ENCODE data around the gene CAMTA1. TPM values are rescaled to one million over a fixed set of nuclear protein-coding genes. Genes with fewer than 3 reads are reported as not detected.

The CAMTA1 gene
- total RNA-seq, 2 experiments from 2014 or later = 43.9 to 73.3 TPM

- H3K36me3 ChIP-seq (ENCODE audit: insufficient read depth, low read length) = no peaks in the 10 kb centered on the region
- H3K4me3 ChIP-seq (ENCODE audit: low read depth, low read length, poor library complexity, severe bottlenecking) = no peak overlapping the region
- peaks cover 6% of the 10 kb centered on the region; the same call in 1 of the 2 replicates for H3K9me3 ChIP-seq (ENCODE audit: low read length)
- intact Hi-C loops (cut with micrococcal nuclease; ENCODE audit: unreplicated experiment) = no loop called here
- TF ChIP-seq, protein P1, sequence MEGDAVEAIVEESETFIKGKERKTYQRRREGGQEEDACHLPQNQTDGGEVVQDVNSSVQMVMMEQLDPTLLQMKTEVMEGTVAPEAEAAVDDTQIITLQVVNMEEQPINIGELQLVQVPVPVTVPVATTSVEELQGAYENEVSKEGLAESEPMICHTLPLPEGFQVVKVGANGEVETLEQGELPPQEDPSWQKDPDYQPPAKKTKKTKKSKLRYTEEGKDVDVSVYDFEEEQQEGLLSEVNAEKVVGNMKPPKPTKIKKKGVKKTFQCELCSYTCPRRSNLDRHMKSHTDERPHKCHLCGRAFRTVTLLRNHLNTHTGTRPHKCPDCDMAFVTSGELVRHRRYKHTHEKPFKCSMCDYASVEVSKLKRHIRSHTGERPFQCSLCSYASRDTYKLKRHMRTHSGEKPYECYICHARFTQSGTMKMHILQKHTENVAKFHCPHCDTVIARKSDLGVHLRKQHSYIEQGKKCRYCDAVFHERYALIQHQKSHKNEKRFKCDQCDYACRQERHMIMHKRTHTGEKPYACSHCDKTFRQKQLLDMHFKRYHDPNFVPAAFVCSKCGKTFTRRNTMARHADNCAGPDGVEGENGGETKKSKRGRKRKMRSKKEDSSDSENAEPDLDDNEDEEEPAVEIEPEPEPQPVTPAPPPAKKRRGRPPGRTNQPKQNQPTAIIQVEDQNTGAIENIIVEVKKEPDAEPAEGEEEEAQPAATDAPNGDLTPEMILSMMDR (conservative IDR thresholded peaks at IDR 0.05; ENCODE audit: low read length) = no peak
- TF ChIP-seq EZH2phosphoT487 (IDR thresholded peaks at IDR 0.05; ENCODE audit: borderline replicate concordance, low read depth, low read length) = no peak
- H4K20me1 ChIP-seq (ENCODE audit: insufficient read depth, low read length) = no peaks in the 10 kb centered on the region
- H3K9me2 ChIP-seq (ENCODE audit: insufficient read depth, low read length) = no peaks in the 10 kb centered on the region
- H3K79me2 ChIP-seq (ENCODE audit: insufficient read depth, low read depth, low read length) = no peaks in the 10 kb centered on the region
- no TSS peak for BruUV-seq (replicated peaks)
- ChIA-PET CTCF (ENCODE audit: unreplicated experiment) (no interaction called here), POLR2A (no interaction called here)
- H3K27ac ChIP-seq (ENCODE audit: low read depth, low read length, poor library complexity, severe bottlenecking) = no peak overlapping the region
- no peak overlapping the region for H3K4me2 ChIP-seq (ENCODE audit: low read length)
- no peak overlapping the region for H2AFZ ChIP-seq (ENCODE audit: low read length)
- DNase-seq (ENCODE audit: low spot score) = no peak
- H3K4me1 ChIP-seq (ENCODE audit: insufficient read depth, low read length, poor library complexity, severe bottlenecking) = no peaks in the 10 kb centered on the region
Measured at GRCh38 chr1:7652061-7652460, 866.8 kb downstream of the CAMTA1 start.

DNA sequence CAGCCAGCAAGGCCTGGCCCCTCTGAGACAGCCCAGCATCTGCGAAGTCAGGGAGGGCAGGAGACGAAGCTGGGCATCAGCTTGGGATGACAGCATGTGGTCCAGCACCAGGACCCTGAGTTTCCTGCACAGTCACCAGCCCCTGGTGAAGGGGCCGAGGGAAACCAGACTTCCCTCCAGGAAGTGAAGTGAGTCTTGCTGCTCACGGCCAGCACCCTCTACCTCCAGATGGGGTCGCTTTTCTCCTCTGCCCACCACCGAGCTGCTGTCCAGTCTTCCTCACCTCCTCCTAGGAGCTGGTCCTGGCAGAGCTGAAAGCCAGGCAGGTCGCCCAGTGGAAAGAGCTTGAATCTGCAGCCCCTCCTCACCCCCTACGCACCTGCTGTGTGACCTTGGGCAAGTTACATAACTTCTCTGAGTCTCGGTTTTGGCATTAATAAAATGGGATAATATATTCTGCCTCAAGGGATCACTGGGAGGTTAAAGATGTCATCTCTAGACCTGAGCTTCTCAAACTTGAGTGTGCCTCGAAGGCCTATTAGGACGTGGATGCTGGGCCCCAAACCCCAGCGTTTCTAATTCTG, 867.4 kb downstream of the CAMTA1 start:
- no peak overlapping the region for H3K4me3 ChIP-seq (ENCODE audit: low read depth, low read length, poor library complexity, severe bottlenecking)
- no TSS peak for BruUV-seq (replicated peaks)
- TF ChIP-seq, protein P1 (conservative IDR thresholded peaks at IDR 0.05; ENCODE audit: low read length) = no peak
- no peak for TF ChIP-seq EZH2phosphoT487 (IDR thresholded peaks at IDR 0.05; ENCODE audit: borderline replicate concordance, low read depth, low read length)
- no peaks in the 10 kb centered on the region for H4K20me1 ChIP-seq (ENCODE audit: insufficient read depth, low read length)
- peaks cover 6% of the 10 kb centered on the region; the same call in 1 of the 2 replicates for H3K9me3 ChIP-seq (ENCODE audit: low read length)
- H3K9me2 ChIP-seq (ENCODE audit: insufficient read depth, low read length) = no peaks in the 10 kb centered on the region
- CTCF ChIA-PET (ENCODE audit: unreplicated experiment) = interaction anchor here (0.6 kb wide), 1 partner anchor 1190 kb away, joined by 6 read pairs; no protein-coding TSS in a partner anchor
- no peak overlapping the region for H3K27ac ChIP-seq (ENCODE audit: low read depth, low read length, poor library complexity, severe bottlenecking)
- DNase-seq (ENCODE audit: low spot score) = no peak
- no peaks in the 10 kb centered on the region for H3K4me1 ChIP-seq (ENCODE audit: insufficient read depth, low read length, poor library complexity, severe bottlenecking)
- H2AFZ ChIP-seq (ENCODE audit: low read length) = no peak overlapping the region
- no peak overlapping the region for H3K4me2 ChIP-seq (ENCODE audit: low read length)
- no peaks in the 10 kb centered on the region for H3K36me3 ChIP-seq (ENCODE audit: insufficient read depth, low read length)
- H3K79me2 ChIP-seq (ENCODE audit: insufficient read depth, low read depth, low read length) = no peaks in the 10 kb centered on the region
- POLR2A ChIA-PET = no interaction called here
- intact Hi-C loops (cut with micrococcal nuclease; ENCODE audit: unreplicated experiment) = no loop called here

- Histone ChIP-seq H3K36me3 (ENCODE audit: insufficient read depth, low read length) (no peaks in the 10 kb centered on the region), H4K20me1 (ENCODE audit: insufficient read depth, low read length) (no peaks in the 10 kb centered on the region), H3K4me2 (ENCODE audit: low read length) (no peak overlapping the region), H3K9me3 (ENCODE audit: low read length) (peaks cover 6% of the 10 kb centered on the region; the same call in 1 of the 2 replicates), H3K79me2 (ENCODE audit: insufficient read depth, low read depth, low read length) (no peaks in the 10 kb centered on the region), H3K27ac (ENCODE audit: low read depth, low read length, poor library complexity, severe bottlenecking) (no peak overlapping the region), H3K9me2 (ENCODE audit: insufficient read depth, low read length) (no peaks in the 10 kb centered on the region), H2AFZ (ENCODE audit: low read length) (no peak overlapping the region), H3K4me1 (ENCODE audit: insufficient read depth, low read length, poor library complexity, severe bottlenecking) (no peaks in the 10 kb centered on the region), H3K4me3 (ENCODE audit: low read depth, low read length, poor library complexity, severe bottlenecking) (no peak overlapping the region)
- ChIA-PET CTCF (ENCODE audit: unreplicated experiment) (no interaction called here), POLR2A (no interaction called here)
- no peak for DNase-seq (ENCODE audit: low spot score)
- BruUV-seq (replicated peaks) = no TSS peak
- intact Hi-C loops (cut with micrococcal nuclease; ENCODE audit: unreplicated experiment) = no loop called here
- TF ChIP-seq, protein P1 (conservative IDR thresholded peaks at IDR 0.05; ENCODE audit: low read length) = no peak
Measured at GRCh38 chr1:7654725-7655124, 869.5 kb downstream of the CAMTA1 start.
